GM21360 (cell line): Measurements from ENCODE around the gene TUBG1.
"Not testable (repeated sequence)": the region's sequence is repeated elsewhere in the genome, so short reads cannot be mapped to it uniquely, and the experiment has no call there.

Source experiments
- ATAC-seq: cut with Tn5 transposase; IDR thresholded peaks from one replicate; pipeline ENCODE4 v1.9.1; 2021; ENCODE audit warnings: mild to moderate bottlenecking, moderate library complexity; ENCODE audit not compliant: unreplicated experiment

The TUBG1 gene

GRCh38 chr17:42623271-42623670 is 13.8 kb downstream of the TUBG1 start:
- ATAC-seq, result no peak

GRCh38 chr17:42623732-42624596 is 14.5 kb downstream of the TUBG1 start:
- no peak for ATAC-seq

GRCh38 chr17:42627032-42627764 is 17.7 kb downstream of the TUBG1 start:
- not testable (repeated sequence) for ATAC-seq

GRCh38 chr17:42629411-42630009 is 20.0 kb downstream of the TUBG1 start:
- no peak for ATAC-seq

- ATAC-seq, result no peak
Observed at GRCh38 chr17:42632949-42633444, 23.5 kb downstream of the TUBG1 start.

- no peak for ATAC-seq
Observed at GRCh38 chr17:42639525-42640113, 30.1 kb downstream of the TUBG1 start.

- ATAC-seq, result no peak
Observed at GRCh38 chr17:42640121-42640520, 30.6 kb downstream of the TUBG1 start.

- no peak for ATAC-seq
Observed at GRCh38 chr17:42642336-42642735, 32.9 kb downstream of the TUBG1 start.

GRCh38 chr17:42647778-42648177 is 38.3 kb downstream of the TUBG1 start:
- no peak for ATAC-seq

GRCh38 chr17:42651392-42651791 is 41.9 kb downstream of the TUBG1 start:
- no peak for ATAC-seq

- no peak for ATAC-seq
Observed at GRCh38 chr17:42653179-42654124, 44.0 kb downstream of the TUBG1 start.

GRCh38 chr17:42655528-42655927 is 46.0 kb downstream of the TUBG1 start:
- ATAC-seq, result no peak

GRCh38 chr17:42657824-42658588 is 48.5 kb downstream of the TUBG1 start:
- no peak for ATAC-seq

- no peak for ATAC-seq
Observed at GRCh38 chr17:42659079-42659931, 49.8 kb downstream of the TUBG1 start, which contains the start of gene TUBG2. Gene TUBG2, plus strand, starts transcription at chr17:42659284. Its CDS starts 220 bp downstream, at chr17:42659504.

- not testable (repeated sequence) for ATAC-seq
Observed at GRCh38 chr17:42659932-42660274, 50.4 kb downstream of the TUBG1 start.

GRCh38 chr17:42660692-42661345 is 51.3 kb downstream of the TUBG1 start:
- ATAC-seq, result no peak
